OCI-LY1 (cell line): ENCODE measurements around the gene IFNLR1.

ENCODE experiments used
- H2AFZ ChIP-seq: fragments of 200-600 bp; sonication (generic), shearing (Covaris generic); 2 replicates; pipeline ENCODE4 v1.6.0; 2014; ENCODE audit warnings: antibody characterized with exemption, mild to moderate bottlenecking, low read length
- H3F3A ChIP-seq: fragments of 200-600 bp; sonication (generic), shearing (Covaris generic); 2 replicates; pipeline ENCODE4 v1.6.0; 2014; ENCODE audit warnings: mild to moderate bottlenecking, antibody characterized with exemption, low read length, moderate library complexity; ENCODE audit not compliant: insufficient read depth
- H3K27ac ChIP-seq: fragments of 200-600 bp; sonication (generic); 2 replicates; pipeline ENCODE4 v1.5.1; 2014; ENCODE audit warnings: low read length, mixed run types, mild to moderate bottlenecking, low read depth; ENCODE audit not compliant: poor library complexity, severe bottlenecking
- H3K27me3 ChIP-seq: fragments of 200-600 bp; sonication (generic); 2 replicates; pipeline ENCODE4 v1.6.0; 2014; ENCODE audit warnings: antibody characterized with exemption, mild to moderate bottlenecking, low read length, moderate library complexity; ENCODE audit not compliant: insufficient read depth
- H3K36me3 ChIP-seq: fragments of 200-600 bp; sonication (generic); 2 replicates; pipeline ENCODE4 v1.6.1; 2014; ENCODE audit warnings: mild to moderate bottlenecking, antibody characterized with exemption, low read length, moderate library complexity, mixed read lengths; ENCODE audit not compliant: insufficient read depth
- H3K4me1 ChIP-seq: fragments of 200-600 bp; sonication (generic); 2 replicates; pipeline ENCODE4 v1.5.1; 2014; ENCODE audit warnings: mild to moderate bottlenecking, low read length, moderate library complexity; ENCODE audit not compliant: insufficient read depth, severe bottlenecking
- H3K4me2 ChIP-seq: fragments of 200-600 bp; sonication (generic), shearing (Covaris generic); 2 replicates; pipeline ENCODE4 v1.6.1; 2014; ENCODE audit warnings: low read length
- H3K4me3 ChIP-seq: fragments of 200-600 bp; sonication (generic); 2 replicates; pipeline ENCODE4 v1.5.1; 2014; ENCODE audit warnings: low read length, low read depth, mild to moderate bottlenecking, mixed read lengths; ENCODE audit not compliant: poor library complexity, severe bottlenecking
- H3K79me2 ChIP-seq: fragments of 200-600 bp; shearing (Covaris generic); 2 replicates; pipeline ENCODE4 v1.6.1; 2016; ENCODE audit warnings: mixed run types, low read length, mixed read lengths; ENCODE audit not compliant: insufficient read depth
- H3K9ac ChIP-seq: fragments of 200-600 bp; sonication (generic), shearing (Covaris generic); 2 replicates; pipeline ENCODE4 v1.6.1; 2014; ENCODE audit warnings: mild to moderate bottlenecking, low read length, mixed read lengths
- H3K9me2 ChIP-seq: fragments of 200-600 bp; sonication (generic), shearing (Covaris generic); 2 replicates; pipeline ENCODE4 v1.6.1; 2014; ENCODE audit warnings: low read depth, mild to moderate bottlenecking, low read length, mixed read lengths
- H3K9me3 ChIP-seq: fragments of 200-600 bp; shearing (Covaris generic); 2 replicates; pipeline ENCODE4 v1.6.1; 2014; ENCODE audit warnings: low read length, mixed read lengths
- H4K20me1 ChIP-seq: fragments of 200-600 bp; sonication (generic), shearing (Covaris generic); 2 replicates; pipeline ENCODE4 v1.6.0; 2016; ENCODE audit warnings: mild to moderate bottlenecking, low read length; ENCODE audit not compliant: insufficient read depth
- EZH2 ChIP-seq: fragments of 200-600 bp; sonication (generic), shearing (Covaris generic); IDR thresholded peaks from 2 replicates; pipeline ENCODE4 v1.8.0; 2017; ENCODE audit warnings: borderline replicate concordance, mixed run types, mild to moderate bottlenecking, antibody characterized with exemption, low read length, moderate library complexity, mixed read lengths
- TF ChIP-seq, protein P1 (sequence below): fragments of 200-600 bp; sonication (generic), shearing (Covaris generic); IDR thresholded peaks from 2 replicates; pipeline ENCODE4 v1.5.1; 2017; ENCODE audit warnings: mild to moderate bottlenecking, antibody characterized with exemption, low read length, moderate library complexity, mixed read lengths

The IFNLR1 gene

GRCh38 chr1:24127801-24128363 is 59.2 kb downstream of the IFNLR1 start:
- Histone ChIP-seq H2AFZ (no peak overlapping the region), H3K27me3 (peaks cover 4% of the 10 kb centered on the region; the same call in 1 of the 2 replicates), H3K9me2 (no peaks in the 10 kb centered on the region), H3K4me3 (no peak overlapping the region), H4K20me1 (no peaks in the 10 kb centered on the region), H3K9ac (no peak overlapping the region), H3K9me3 (peaks cover 5% of the 10 kb centered on the region; the same call in 1 of the 2 replicates), H3F3A (no peaks in the 10 kb centered on the region), H3K36me3 (no peaks in the 10 kb centered on the region), H3K4me1 (no peaks in the 10 kb centered on the region), H3K27ac (no peak overlapping the region), H3K79me2 (no peaks in the 10 kb centered on the region), H3K4me2 (no peak overlapping the region)
- TF ChIP-seq, protein P1, sequence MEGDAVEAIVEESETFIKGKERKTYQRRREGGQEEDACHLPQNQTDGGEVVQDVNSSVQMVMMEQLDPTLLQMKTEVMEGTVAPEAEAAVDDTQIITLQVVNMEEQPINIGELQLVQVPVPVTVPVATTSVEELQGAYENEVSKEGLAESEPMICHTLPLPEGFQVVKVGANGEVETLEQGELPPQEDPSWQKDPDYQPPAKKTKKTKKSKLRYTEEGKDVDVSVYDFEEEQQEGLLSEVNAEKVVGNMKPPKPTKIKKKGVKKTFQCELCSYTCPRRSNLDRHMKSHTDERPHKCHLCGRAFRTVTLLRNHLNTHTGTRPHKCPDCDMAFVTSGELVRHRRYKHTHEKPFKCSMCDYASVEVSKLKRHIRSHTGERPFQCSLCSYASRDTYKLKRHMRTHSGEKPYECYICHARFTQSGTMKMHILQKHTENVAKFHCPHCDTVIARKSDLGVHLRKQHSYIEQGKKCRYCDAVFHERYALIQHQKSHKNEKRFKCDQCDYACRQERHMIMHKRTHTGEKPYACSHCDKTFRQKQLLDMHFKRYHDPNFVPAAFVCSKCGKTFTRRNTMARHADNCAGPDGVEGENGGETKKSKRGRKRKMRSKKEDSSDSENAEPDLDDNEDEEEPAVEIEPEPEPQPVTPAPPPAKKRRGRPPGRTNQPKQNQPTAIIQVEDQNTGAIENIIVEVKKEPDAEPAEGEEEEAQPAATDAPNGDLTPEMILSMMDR, result no peak
- no peak for TF ChIP-seq EZH2

DNA sequence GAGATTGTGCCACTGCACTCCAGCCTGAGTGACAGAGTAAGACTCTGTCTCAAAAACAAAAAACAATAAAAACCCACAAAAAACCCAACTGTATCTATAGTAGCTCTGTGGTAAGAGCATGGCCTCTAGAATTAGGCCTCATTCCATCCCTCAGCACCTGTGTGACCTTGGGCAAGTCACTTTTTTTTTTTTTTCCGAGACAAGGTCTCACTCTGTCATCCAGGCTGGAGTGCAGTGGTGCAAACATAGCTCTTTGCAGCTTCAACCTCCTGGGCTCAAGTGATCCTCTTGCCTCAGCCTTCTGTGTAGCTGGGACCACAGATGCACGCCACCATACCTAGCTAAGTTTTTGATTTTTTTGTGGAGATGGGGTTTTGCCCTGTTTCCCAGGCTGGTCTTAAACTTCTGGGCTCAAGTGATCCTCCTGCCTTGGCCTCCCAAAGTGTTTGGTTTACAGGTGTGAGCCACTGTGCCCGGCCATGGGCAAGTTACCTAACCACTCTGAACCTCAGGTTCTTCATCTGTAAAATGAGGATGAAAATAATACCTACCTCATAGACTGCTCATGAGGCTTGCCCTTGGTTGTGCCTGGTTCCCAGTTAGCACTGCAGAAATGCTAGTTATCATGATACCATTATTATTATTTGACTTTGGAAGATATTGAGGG is 59.8 kb downstream of the IFNLR1 start:
- H3K4me2 ChIP-seq, result no peak overlapping the region
- peaks cover 5% of the 10 kb centered on the region; the same call in 1 of the 2 replicates for H3K9me3 ChIP-seq
- no peaks in the 10 kb centered on the region for H3K36me3 ChIP-seq
- H3K27ac ChIP-seq, result no peak overlapping the region
- H3K9ac ChIP-seq, result no peak overlapping the region
- no peak overlapping the region for H3K4me3 ChIP-seq
- no peaks in the 10 kb centered on the region for H3K4me1 ChIP-seq
- H4K20me1 ChIP-seq, result no peaks in the 10 kb centered on the region
- TF ChIP-seq EZH2, result no peak
- H3K9me2 ChIP-seq, result no peaks in the 10 kb centered on the region
- H3K27me3 ChIP-seq, result peaks cover 4% of the 10 kb centered on the region; the same call in 1 of the 2 replicates
- H3K79me2 ChIP-seq, result no peaks in the 10 kb centered on the region
- H3F3A ChIP-seq, result no peaks in the 10 kb centered on the region
- H2AFZ ChIP-seq, result no peak overlapping the region

DNA sequence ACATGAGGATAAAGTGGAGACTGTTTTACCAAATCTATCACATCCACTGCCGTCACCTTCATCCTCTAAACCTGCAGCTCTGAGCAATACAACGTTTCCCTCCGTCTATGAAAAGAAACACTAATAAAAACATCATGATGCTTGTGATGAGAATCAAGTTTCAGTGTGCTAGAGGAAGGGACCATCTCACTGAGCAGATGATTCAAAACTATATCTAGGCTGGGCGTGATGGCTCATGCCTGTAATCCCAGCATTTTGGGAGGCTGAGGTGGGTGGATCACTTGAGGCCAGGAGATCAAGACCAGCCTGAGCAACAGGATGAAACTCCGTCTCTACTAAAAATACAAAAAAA is 60.4 kb downstream of the IFNLR1 start:
- no peak overlapping the region for H3K27ac ChIP-seq
- no peaks in the 10 kb centered on the region for H3F3A ChIP-seq
- TF ChIP-seq, protein P1, result no peak
- H3K4me1 ChIP-seq, result no peaks in the 10 kb centered on the region
- H3K36me3 ChIP-seq, result no peaks in the 10 kb centered on the region
- no peak overlapping the region for H2AFZ ChIP-seq
- peaks cover 5% of the 10 kb centered on the region; the same call in 1 of the 2 replicates for H3K9me3 ChIP-seq
- H3K4me3 ChIP-seq, result no peak overlapping the region
- H4K20me1 ChIP-seq, result no peaks in the 10 kb centered on the region
- no peak overlapping the region for H3K4me2 ChIP-seq
- H3K27me3 ChIP-seq, result peaks cover 4% of the 10 kb centered on the region; the same call in 1 of the 2 replicates
- no peaks in the 10 kb centered on the region for H3K9me2 ChIP-seq
- no peak overlapping the region for H3K9ac ChIP-seq
- H3K79me2 ChIP-seq, result no peaks in the 10 kb centered on the region
